ENCODE measurements around the gene ERC1.

Gene ERC1

GRCh38 chr12:990661-991349, at the start of gene ERC1:
Gene ERC1, plus strand, starts transcription at chr12:991223. Its CDS starts 36,681 bp downstream, at chr12:1027904.
- DNase-seq = peak; percentile 81 to 83

GRCh38 chr12:943051-943450, 48.0 kb upstream of the ERC1 start:
- DNase-seq = no peak

- DNase-seq = no peak
These were observed 46.8 kb upstream of the ERC1 start for GRCh38 chr12:944211-944610.

- no peak for DNase-seq
These were observed 44.8 kb upstream of the ERC1 start for GRCh38 chr12:946212-946611.

GRCh38 chr12:946631-947030, 44.4 kb upstream of the ERC1 start:
- DNase-seq = no peak

- DNase-seq = no peak
These were observed 42.8 kb upstream of the ERC1 start for GRCh38 chr12:948238-948637.

- DNase-seq = peak; percentile 95 to 98
These were observed 41.4 kb upstream of the ERC1 start, which contains the start of gene RAD52 for GRCh38 chr12:949453-950191. Gene RAD52, minus strand, starts transcription at chr12:949694. Its CDS starts 16,636 bp downstream, at chr12:933058.

GRCh38 chr12:951176-951575, 39.8 kb upstream of the ERC1 start:
- no peak for DNase-seq

- no peak for DNase-seq
These were observed 37.2 kb upstream of the ERC1 start for GRCh38 chr12:953776-954175.

GRCh38 chr12:954741-955140, 36.3 kb upstream of the ERC1 start:
- DNase-seq = no peak

- DNase-seq = no peak
These were observed 35.1 kb upstream of the ERC1 start for GRCh38 chr12:955939-956338.

GRCh38 chr12:958588-959123, 32.4 kb upstream of the ERC1 start:
- DNase-seq = no peak

- no peak for DNase-seq
These were observed 24.3 kb upstream of the ERC1 start for GRCh38 chr12:966724-967123.

GRCh38 chr12:967641-968040, 23.4 kb upstream of the ERC1 start:
- no peak for DNase-seq

GRCh38 chr12:968545-968944, 22.5 kb upstream of the ERC1 start:
- DNase-seq = no peak

- no peak for DNase-seq
These were observed 21.2 kb upstream of the ERC1 start for GRCh38 chr12:969821-970220.

GRCh38 chr12:971991-972390, 19.0 kb upstream of the ERC1 start:
- DNase-seq = no peak

GRCh38 chr12:974271-974862, 16.7 kb upstream of the ERC1 start:
- DNase-seq = no peak

- no peak for DNase-seq
These were observed 14.4 kb upstream of the ERC1 start for GRCh38 chr12:976644-977043.

- no peak for DNase-seq
These were observed 13.9 kb upstream of the ERC1 start for GRCh38 chr12:977156-977555.

GRCh38 chr12:979349-979748, 11.7 kb upstream of the ERC1 start:
- DNase-seq = no peak

GRCh38 chr12:981176-981828, 9.7 kb upstream of the ERC1 start:
- DNase-seq = no peak

- no peak for DNase-seq
These were observed 9.1 kb upstream of the ERC1 start for GRCh38 chr12:981961-982360.

Data from activated CD4-positive, alpha-beta T cell treated with anti-CD3 and anti-CD28 coated beads for 4 hours (primary cell).